Panc1 (cell line): Measurements from ENCODE around the gene HNRNPCL1.

ENCODE experiments used
- SIN3A ChIP-seq: IDR thresholded peaks from 2 replicates; pipeline ENCODE4 v1.6.1; 2012; ENCODE audit warnings: low read depth, mild to moderate bottlenecking, low read length, moderate library complexity, borderline replicate concordance; ENCODE audit not compliant: insufficient read depth
- TF ChIP-seq, protein P1 (sequence below): fragments of 450-650 bp; IDR thresholded peaks from 2 replicates; pipeline ENCODE4 v1.5.1; 2017; ENCODE audit warnings: mild to moderate bottlenecking

DNA sequence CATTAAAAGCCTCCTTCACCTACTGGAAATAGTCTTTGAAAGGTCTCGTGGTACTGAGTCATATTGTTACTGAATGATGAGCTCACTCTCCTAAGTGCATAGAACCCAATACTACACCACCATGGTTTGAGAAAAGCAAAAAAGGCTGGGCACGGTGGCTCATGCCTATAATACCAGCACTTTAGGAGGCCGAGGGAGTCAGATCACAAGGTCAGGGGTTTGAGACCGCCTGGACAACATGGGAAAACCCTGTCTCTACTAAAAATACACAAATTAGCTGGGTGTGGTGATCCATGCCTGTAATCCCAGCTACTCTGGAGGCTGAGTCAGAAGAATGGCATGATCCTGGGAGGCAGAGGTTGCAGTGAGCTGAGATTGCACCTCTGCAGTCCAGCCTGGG lies 3.3 kb upstream of the HNRNPCL1 start:
- TF ChIP-seq SIN3A, result no peak
- TF ChIP-seq, protein P1, sequence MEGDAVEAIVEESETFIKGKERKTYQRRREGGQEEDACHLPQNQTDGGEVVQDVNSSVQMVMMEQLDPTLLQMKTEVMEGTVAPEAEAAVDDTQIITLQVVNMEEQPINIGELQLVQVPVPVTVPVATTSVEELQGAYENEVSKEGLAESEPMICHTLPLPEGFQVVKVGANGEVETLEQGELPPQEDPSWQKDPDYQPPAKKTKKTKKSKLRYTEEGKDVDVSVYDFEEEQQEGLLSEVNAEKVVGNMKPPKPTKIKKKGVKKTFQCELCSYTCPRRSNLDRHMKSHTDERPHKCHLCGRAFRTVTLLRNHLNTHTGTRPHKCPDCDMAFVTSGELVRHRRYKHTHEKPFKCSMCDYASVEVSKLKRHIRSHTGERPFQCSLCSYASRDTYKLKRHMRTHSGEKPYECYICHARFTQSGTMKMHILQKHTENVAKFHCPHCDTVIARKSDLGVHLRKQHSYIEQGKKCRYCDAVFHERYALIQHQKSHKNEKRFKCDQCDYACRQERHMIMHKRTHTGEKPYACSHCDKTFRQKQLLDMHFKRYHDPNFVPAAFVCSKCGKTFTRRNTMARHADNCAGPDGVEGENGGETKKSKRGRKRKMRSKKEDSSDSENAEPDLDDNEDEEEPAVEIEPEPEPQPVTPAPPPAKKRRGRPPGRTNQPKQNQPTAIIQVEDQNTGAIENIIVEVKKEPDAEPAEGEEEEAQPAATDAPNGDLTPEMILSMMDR, result no peak
